Heart left ventricle (tissue), 16 donors: ENCODE measurements around the gene KNSTRN. TPM values are rescaled to one million over a fixed set of nuclear protein-coding genes. Genes with fewer than 3 reads are reported as not detected.
A peak's percentile ranks its signal among the peaks of the same experiment; 100 is the strongest.

Experiments
- ATAC-seq, 4 donors: fragments of 200-7000 bp; cut with Tn5 transposase; one replicate each; pipeline ENCODE4 v1.9.1; 2020 to 2022; ENCODE audit warnings: moderate library complexity in 4 of 4, mild to moderate bottlenecking in 3 of 4, moderate number of reproducible peaks in 1 of 4
- DNase-seq, 5 donors: peaks; one replicate each; pipeline ENCODE4 v3.0.0-alpha.2; 2020
- H3K27ac ChIP-seq, 12 donors: fragments of 200-600 bp; sonication (generic) in 4 of 12; one replicate each; pipeline versions ENCODE4 v1.5.0 to v1.8.0; 2016 to 2022; ENCODE audit warnings: mild to moderate bottlenecking in 2 of 12
- H3K27me3 ChIP-seq, 9 donors: fragments of 200-600 bp; sonication (generic) in 2 of 9; one replicate each; pipeline versions ENCODE4 v1.5.1 to v1.8.0; 2016 to 2022; ENCODE audit warnings: mild to moderate bottlenecking in 3 of 9
- H3K36me3 ChIP-seq, 9 donors: fragments of 200-600 bp; sonication (generic) in 2 of 9; one replicate each; pipeline versions ENCODE4 v1.5.0 to v1.8.0; 2018 to 2022; ENCODE audit warnings: mild to moderate bottlenecking in 2 of 9
- H3K4me1 ChIP-seq, 12 donors: fragments of 200-600 bp; sonication (generic) in 4 of 12; one replicate each; pipeline versions ENCODE4 v1.5.0 to v1.8.0; 2016 to 2022; ENCODE audit warnings: mild to moderate bottlenecking in 3 of 12
- H3K4me3 ChIP-seq, 12 donors: fragments of 200-600 bp; sonication (generic) in 4 of 12; one replicate each; pipeline versions ENCODE4 v1.5.0 to v1.8.0; 2017 to 2022; ENCODE audit warnings: mild to moderate bottlenecking in 9 of 12, moderate library complexity in 4 of 12
- H3K9me3 ChIP-seq, 12 donors: fragments of 200-600 bp; sonication (generic) in 4 of 12; one replicate each; pipeline versions ENCODE4 v1.5.0 to v1.8.0; 2016 to 2022; ENCODE audit warnings: mild to moderate bottlenecking in 1 of 12
- CTCF ChIP-seq, 12 donors: fragments of 200-600 bp; sonication (generic) in 4 of 12; IDR thresholded peaks; one replicate each; pipeline versions ENCODE4 v1.5.0 to v1.8.0; 2018 to 2022; ENCODE audit warnings: antibody characterized with exemption in 12 of 12, mild to moderate bottlenecking in 5 of 12
- POLR2A ChIP-seq, 2 donors: fragments of 450-650 bp; IDR thresholded peaks; one replicate each; pipeline ENCODE4 v1.6.1; 2017; ENCODE audit warnings: antibody characterized with exemption in 2 of 2, mild to moderate bottlenecking in 2 of 2, moderate library complexity in 2 of 2
- WGBS, 4 donors: extraction: QIAGEN DNeasy Blood & Tissue Kit in 2 of 4; methylation state at CpG; one replicate each; pipeline versions ENCODE4 v1.1.5 to v1.1.7; 2013 to 2018; 5-methylcytosine and 5-hydroxymethylcytosine counted together
- intact Hi-C, 10 donors: fragments of 100-400 bp; cut with DNase I; formaldehyde crosslinking; loops; one replicate each; pipeline versions ENCODE4 v1.11.1 to v1.14.2; 2022
- polyA plus RNA-seq, 2 donors: library from polyadenylated mRNA; stranded (reverse); fragments of 200-250 nt; gene quantifications; one replicate each; pipeline ENCODE4 v1.2.3, GENCODE V29; 2013
- total RNA-seq, 9 donors: library from RNA; depleted of rRNA in 2 of 9; stranded (reverse); fragments of >200 nt in 2 of 9; fragmentation: NEBNext Ultra II Directional in 3 of 9; extraction: Animal tissue kit (Norgen Biotek cat#: 25700) in 3 of 9; gene quantifications; one replicate each; pipeline versions ENCODE4 v1.1.0 to v1.2.4, GENCODE V29; 2016 to 2023
- donor health status: ischemic (EF 13 %, LVEDD 7.1; RV severe dilation, severe dysfunction).
- donor health status: healthy with polysubstance abuse.
- donor health status: DM: no; HTN: yes; CAD: no.
- donor health status: DM: no; HTN: no; CAD: no.
- donor health status: ischemic (EF 25% LVEDD 6.9; RV normal size, moderate dysfunction).
- donor health status: ischemic (EF 25% LVEDD 5.7; RV mildly dilated, moderate dysfunction).
- donor health status: healthy.
- donor health status: DM: yes; HTN: yes; CAD: no.
- donor health status: ischemic (EF 35%, LVEDD 5.7; RV mildly dilated, moderate dysfunction).
- donor health status: nonischemic (EF 11% LVEDD 7.7; RV severe dilation, severe dysfunction).
- donor health status: DM: yes; HTN: yes; CAD: no.
- donor health status: PGD.
- donor health status: ischemic (EF 29% LVEDD 5.4; RV normal size, mild dysfunction).
- donor health status: nonischemic (EF 23%, LVEDD 6.1; RV moderate dilation, normal function).

KNSTRN gene
- total and polyA plus RNA-seq, 11 donors = 8.0 to 20.1 (median 9.9) TPM

GRCh38 chr15:40345867-40346578 lies 36.5 kb upstream of the KNSTRN start:
- 93 to 99% (median 96%) methylated on average over 4 to 6 of the region's 6 CpGs for WGBS, 4 donors
- no peak for TF ChIP-seq POLR2A (IDR thresholded peaks at IDR 0.05)
- TF ChIP-seq CTCF (IDR thresholded peaks at IDR 0.05) = no peak
- no peak overlapping the region for H3K4me3 ChIP-seq
- ATAC-seq = no peak
- intact Hi-C loops = loop anchor here in 1 of 10 donors (2.0 kb wide), 1 partner anchor 75 kb away; no protein-coding TSS in a partner anchor
- DNase-seq = peak in 1 of 5 donors; percentile 33
- no peaks in the 10 kb centered on the region for H3K36me3 ChIP-seq
- H3K4me1 ChIP-seq = peaks cover 13 to 44% (median 28%) of the 10 kb centered on the region in 12 donors
- H3K27me3 ChIP-seq = no peaks in the 10 kb centered on the region
- H3K9me3 ChIP-seq = no peaks in the 10 kb centered on the region
- H3K27ac ChIP-seq = no peak overlapping the region

- 87 to 91% (median 88%) methylated on average over 14 to 15 of the region's 15 CpGs for WGBS, 4 donors
- Histone ChIP-seq H3K27ac (no peak overlapping the region), H3K4me1 (peaks cover 7 to 36% (median 19%) of the 10 kb centered on the region in 12 donors), H3K4me3 (no peak overlapping the region), H3K27me3 (no peaks in the 10 kb centered on the region), H3K9me3 (no peaks in the 10 kb centered on the region), H3K36me3 (no peaks in the 10 kb centered on the region)
- peak in 1 of 5 donors; percentile 59 for DNase-seq
- no peak for ATAC-seq
- intact Hi-C loops = no loop called here
- no peak for TF ChIP-seq POLR2A (IDR thresholded peaks at IDR 0.05)
- no peak for TF ChIP-seq CTCF (IDR thresholded peaks at IDR 0.05)
These were observed 35.7 kb upstream of the KNSTRN start for GRCh38 chr15:40346579-40347558.

GRCh38 chr15:40347559-40348473 lies 34.7 kb upstream of the KNSTRN start:
- H3K4me3 ChIP-seq = no peak overlapping the region
- no peaks in the 10 kb centered on the region for H3K36me3 ChIP-seq
- H3K9me3 ChIP-seq = no peaks in the 10 kb centered on the region
- H3K27me3 ChIP-seq = no peaks in the 10 kb centered on the region
- peaks cover 3 to 30% (median 15%) of the 10 kb centered on the region in 12 donors for H3K4me1 ChIP-seq
- no peak overlapping the region for H3K27ac ChIP-seq
- DNase-seq (peak in 1 of 5 donors; percentile 33), ATAC-seq (no peak)
- TF ChIP-seq CTCF (IDR thresholded peaks at IDR 0.05) (no peak), POLR2A (IDR thresholded peaks at IDR 0.05) (no peak)
- intact Hi-C loops = no loop called here
- 89 to 93% (median 89%) methylated on average over 8 to 11 of the region's 11 CpGs for WGBS, 4 donors
